RWPE2 (cell line): ENCODE results near the gene MREG.

Source experiments
- ATAC-seq: fragments of 200-7000 bp; cut with Tn5 transposase; 3 replicates; pipeline ENCODE4 v1.9.1; 2021; ENCODE audit warnings: low read depth
- DNase-seq: peaks from one replicate; pipeline ENCODE4 v3.0.0-alpha.2; 2020; ENCODE audit warnings: low spot score
- H3K27ac ChIP-seq: fragments of 450-650 bp; 2 replicates; pipeline ENCODE4 v1.5.1; 2017; ENCODE audit warnings: mild to moderate bottlenecking; ENCODE audit not compliant: poor library complexity, severe bottlenecking
- H3K27me3 ChIP-seq: fragments of 250-450 bp; sonication (Bioruptor Pico); 2 replicates; pipeline ENCODE4 v1.5.1; 2021; ENCODE audit warnings: mild to moderate bottlenecking, moderate library complexity; ENCODE audit not compliant: insufficient read depth, poor library complexity, severe bottlenecking
- H3K36me3 ChIP-seq: fragments of 250-450 bp; sonication (Bioruptor Pico); 2 replicates; pipeline ENCODE4 v1.5.1; 2020; ENCODE audit warnings: low read depth, mild to moderate bottlenecking, moderate library complexity
- H3K4me1 ChIP-seq: fragments of 250-450 bp; sonication (Bioruptor Pico); 2 replicates; pipeline ENCODE4 v1.5.1; 2021; ENCODE audit warnings: mild to moderate bottlenecking, moderate library complexity; ENCODE audit not compliant: insufficient read depth, poor library complexity, severe bottlenecking
- H3K4me3 ChIP-seq: fragments of 250-450 bp; sonication (Bioruptor Pico); 2 replicates; pipeline ENCODE4 v1.5.1; 2021; ENCODE audit warnings: mild to moderate bottlenecking, moderate library complexity; ENCODE audit not compliant: severe bottlenecking
- H3K9me3 ChIP-seq: fragments of 250-450 bp; sonication (Bioruptor Pico); 2 replicates; pipeline ENCODE4 v1.5.1; 2021; ENCODE audit warnings: mild to moderate bottlenecking, moderate library complexity; ENCODE audit not compliant: severe bottlenecking
- TF ChIP-seq, protein P1 (sequence below): fragments of 450-650 bp; IDR thresholded peaks from one replicate; pipeline ENCODE4 v1.5.1; 2017; ENCODE audit warnings: mild to moderate bottlenecking, moderate library complexity; ENCODE audit not compliant: poor library complexity, severe bottlenecking

Gene MREG

DNA sequence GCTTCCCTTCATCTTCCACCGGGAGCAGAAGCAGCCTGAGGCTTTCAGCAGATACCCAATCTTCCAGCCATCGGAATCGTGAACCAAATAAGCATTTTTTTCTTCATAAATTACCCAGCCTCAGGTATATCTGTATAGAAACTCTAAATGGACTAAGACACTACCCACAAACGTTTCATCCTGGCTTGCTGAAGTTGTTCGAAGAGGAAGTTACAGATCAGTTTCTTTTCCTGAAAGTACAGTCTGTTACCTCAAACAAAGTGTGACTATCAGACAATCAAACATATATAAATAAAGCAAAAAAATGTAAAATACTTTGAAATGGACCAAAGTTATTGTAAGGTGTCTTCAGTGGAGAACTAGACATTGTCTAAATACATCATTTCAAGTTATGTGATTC, 97.9 kb downstream of the MREG start:
- H3K4me3 ChIP-seq, result no peak overlapping the region
- TF ChIP-seq, protein P1, sequence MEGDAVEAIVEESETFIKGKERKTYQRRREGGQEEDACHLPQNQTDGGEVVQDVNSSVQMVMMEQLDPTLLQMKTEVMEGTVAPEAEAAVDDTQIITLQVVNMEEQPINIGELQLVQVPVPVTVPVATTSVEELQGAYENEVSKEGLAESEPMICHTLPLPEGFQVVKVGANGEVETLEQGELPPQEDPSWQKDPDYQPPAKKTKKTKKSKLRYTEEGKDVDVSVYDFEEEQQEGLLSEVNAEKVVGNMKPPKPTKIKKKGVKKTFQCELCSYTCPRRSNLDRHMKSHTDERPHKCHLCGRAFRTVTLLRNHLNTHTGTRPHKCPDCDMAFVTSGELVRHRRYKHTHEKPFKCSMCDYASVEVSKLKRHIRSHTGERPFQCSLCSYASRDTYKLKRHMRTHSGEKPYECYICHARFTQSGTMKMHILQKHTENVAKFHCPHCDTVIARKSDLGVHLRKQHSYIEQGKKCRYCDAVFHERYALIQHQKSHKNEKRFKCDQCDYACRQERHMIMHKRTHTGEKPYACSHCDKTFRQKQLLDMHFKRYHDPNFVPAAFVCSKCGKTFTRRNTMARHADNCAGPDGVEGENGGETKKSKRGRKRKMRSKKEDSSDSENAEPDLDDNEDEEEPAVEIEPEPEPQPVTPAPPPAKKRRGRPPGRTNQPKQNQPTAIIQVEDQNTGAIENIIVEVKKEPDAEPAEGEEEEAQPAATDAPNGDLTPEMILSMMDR, result no peak
- DNase-seq (no peak), ATAC-seq (no peak)
- H3K27ac ChIP-seq, result no peak overlapping the region
- H3K36me3 ChIP-seq, result no peaks in the 10 kb centered on the region
- no peaks in the 10 kb centered on the region for H3K27me3 ChIP-seq
- H3K9me3 ChIP-seq, result no peaks in the 10 kb centered on the region
- peaks cover 11% of the 10 kb centered on the region for H3K4me1 ChIP-seq

GRCh38 chr2:215914777-215915165, 98.6 kb downstream of the MREG start:
- TF ChIP-seq, protein P1, result no peak
- Histone ChIP-seq H3K27ac (no peak overlapping the region), H3K36me3 (no peaks in the 10 kb centered on the region), H3K4me3 (no peak overlapping the region), H3K4me1 (peaks cover 11% of the 10 kb centered on the region), H3K9me3 (no peaks in the 10 kb centered on the region), H3K27me3 (no peaks in the 10 kb centered on the region)
- DNase-seq (no peak), ATAC-seq (no peak)

DNA sequence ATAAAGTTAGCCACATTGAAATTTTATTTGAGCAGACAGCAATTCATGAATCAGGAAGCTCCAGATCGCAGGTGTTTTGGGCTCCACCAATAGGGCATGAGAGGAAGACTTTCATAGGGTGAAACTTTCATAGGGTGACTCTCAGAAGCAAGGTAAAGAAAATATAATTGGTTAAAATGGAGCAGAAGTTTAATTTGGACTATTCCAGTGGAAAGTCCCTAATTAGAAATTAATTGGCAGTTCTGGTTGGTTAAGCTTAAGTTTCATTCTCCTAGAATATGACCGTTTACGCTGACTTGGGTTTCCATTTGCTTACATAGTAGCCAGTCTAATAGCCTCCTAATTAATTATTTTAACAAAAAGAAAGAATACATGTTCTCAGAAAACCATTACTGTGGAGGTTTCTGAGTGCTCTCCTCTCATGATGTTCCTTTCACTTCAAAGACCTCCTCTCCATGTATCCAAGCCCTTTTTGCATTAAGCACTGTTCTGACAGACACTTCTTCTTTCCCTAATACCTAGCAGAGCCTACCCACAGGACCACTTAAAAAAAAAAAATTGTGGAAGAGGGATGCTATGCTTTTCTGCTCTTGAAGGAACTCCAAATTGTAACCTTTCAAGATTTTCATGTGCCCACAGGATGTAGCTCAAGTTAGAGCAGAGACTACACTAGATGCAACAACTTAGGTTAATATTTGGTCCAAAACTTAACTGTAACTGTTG, 99.1 kb downstream of the MREG start:
- Histone ChIP-seq H3K9me3 (no peaks in the 10 kb centered on the region), H3K36me3 (no peaks in the 10 kb centered on the region), H3K4me1 (peaks cover 11% of the 10 kb centered on the region), H3K27me3 (no peaks in the 10 kb centered on the region), H3K4me3 (no peak overlapping the region), H3K27ac (no peak overlapping the region)
- DNase-seq (no peak), ATAC-seq (no peak)
- TF ChIP-seq, protein P1, result no peak

GRCh38 chr2:215912299-215912842, 101.0 kb downstream of the MREG start:
- Histone ChIP-seq H3K4me1 (no peaks in the 10 kb centered on the region), H3K9me3 (no peaks in the 10 kb centered on the region), H3K27me3 (no peaks in the 10 kb centered on the region), H3K27ac (no peak overlapping the region), H3K4me3 (no peak overlapping the region), H3K36me3 (no peaks in the 10 kb centered on the region)
- ATAC-seq, result no peak
- no peak for DNase-seq
- TF ChIP-seq, protein P1, result no peak
